Progenitor cell of endocrine pancreas (in vitro differentiated cells): ENCODE results near the gene HBA2. TPM values are rescaled to one million over a fixed set of nuclear protein-coding genes. Genes with fewer than 3 reads are reported as not detected.

ENCODE experiments used
- total RNA-seq: library from RNA; stranded (reverse); gene quantifications from 2 replicates; pipeline ENCODE4 v1.2.1, GENCODE V29; 2021

Gene HBA2
- total RNA-seq, 1 donor from 2014 or later: not detected

Other genes with a start within 250 kb of the HBA2 start
- gene POLR3K, start 119.3 kb upstream of the HBA2 start, total RNA-seq: 11.1 and 13.9 TPM in 2 replicates
- gene SNRNP25, start 119.0 kb upstream of the HBA2 start, total RNA-seq: 52.0 and 53.9 TPM in 2 replicates
- 51.3 and 58.2 TPM in 2 replicates for gene RHBDF1, start 100.2 kb upstream of the HBA2 start, total RNA-seq
- gene MPG, start 94.7 kb upstream of the HBA2 start, total RNA-seq: 32.4 and 35.2 TPM in 2 replicates
- 55.0 and 60.8 TPM in 2 replicates for gene NPRL3, start 34.2 kb upstream of the HBA2 start, total RNA-seq
- not detected in 2 replicates for gene HBZ, start 20.2 kb upstream of the HBA2 start, total RNA-seq
- gene HBM, start 6.9 kb upstream of the HBA2 start, total RNA-seq: not detected in 2 replicates
- gene HBA1, start 3.8 kb downstream of the HBA2 start, total RNA-seq: not detected in 2 replicates
- gene HBQ1, start 7.6 kb downstream of the HBA2 start, total RNA-seq: 0.60 and 0.84 TPM in 2 replicates
- gene LUC7L, start 56.6 kb downstream of the HBA2 start, total RNA-seq: 229 and 230 TPM in 2 replicates
- 127 and 129 TPM in 2 replicates for gene FAM234A, start 61.9 kb downstream of the HBA2 start, total RNA-seq
- gene RGS11, start 103.1 kb downstream of the HBA2 start, total RNA-seq: 2.4 TPM in 2 replicates
- gene ARHGDIG, start 107.7 kb downstream of the HBA2 start, total RNA-seq: 6.0 and 6.5 TPM in 2 replicates
- 3.8 TPM in 2 replicates for gene PDIA2, start 110.3 kb downstream of the HBA2 start, total RNA-seq
- 33.6 and 34.4 TPM in 2 replicates for gene AXIN1, start 179.8 kb downstream of the HBA2 start, total RNA-seq
- 82.7 and 85.3 TPM in 2 replicates for gene MRPL28, start 197.7 kb downstream of the HBA2 start, total RNA-seq
- 92.7 and 92.9 TPM in 2 replicates for gene PGAP6, start 209.1 kb downstream of the HBA2 start, total RNA-seq
- 151 and 154 TPM in 2 replicates for gene NME4, start 224.3 kb downstream of the HBA2 start, total RNA-seq
- gene DECR2, start 229.0 kb downstream of the HBA2 start, total RNA-seq: 39.4 and 41.3 TPM in 2 replicates